NCI-H1417 treated with DMSO at 0.1 percent for 48 hours (cell line): ENCODE data around the gene PRM2.

Experiments
- DNase-seq: peaks from one replicate; lab custom pipeline; 2025; lab: John Stamatoyannopoulos, UW

The PRM2 gene

DNA sequence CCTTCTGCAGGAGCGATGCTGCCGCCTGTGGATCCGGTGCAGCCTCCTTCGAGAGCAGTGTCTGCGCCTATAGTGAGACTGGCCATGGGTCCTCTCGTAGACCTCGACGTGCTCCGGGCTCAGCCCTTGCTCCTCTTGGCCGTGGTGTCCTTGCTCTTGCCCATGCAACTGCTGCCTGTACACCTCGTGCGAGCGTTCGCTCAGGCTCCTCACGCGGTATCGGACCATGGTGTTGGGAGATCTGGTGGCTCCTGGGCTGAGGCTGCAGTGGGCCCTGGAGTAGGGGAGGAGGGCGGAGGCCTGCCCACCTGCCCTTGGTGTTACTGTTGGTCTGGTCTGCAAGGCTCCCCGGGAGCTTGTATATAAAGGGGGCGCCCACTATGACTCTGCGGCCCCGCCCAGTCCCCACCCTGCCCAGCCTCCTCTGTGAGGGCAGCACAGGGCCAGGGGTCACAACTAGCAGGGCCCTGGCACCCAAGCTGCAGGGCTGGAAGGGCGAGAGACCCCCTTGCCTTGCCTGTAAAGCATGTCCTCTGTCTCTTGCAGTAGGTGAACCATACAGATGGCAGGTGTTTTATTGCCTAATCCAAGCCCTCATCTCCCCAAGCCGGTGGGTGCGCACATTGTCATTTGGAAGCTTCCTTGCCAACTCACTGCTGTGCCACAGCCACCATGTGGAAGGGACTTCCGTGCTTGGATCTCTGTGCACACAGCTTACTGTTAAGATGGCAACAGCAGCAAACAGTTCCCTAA is at the start of gene PRM2:
Gene PRM2, minus strand, starts transcription at position 338 of the 753 bp plus-strand sequence. Its CDS starts 110 bp downstream, at position 228.
- DNase-seq = no peak

DNA sequence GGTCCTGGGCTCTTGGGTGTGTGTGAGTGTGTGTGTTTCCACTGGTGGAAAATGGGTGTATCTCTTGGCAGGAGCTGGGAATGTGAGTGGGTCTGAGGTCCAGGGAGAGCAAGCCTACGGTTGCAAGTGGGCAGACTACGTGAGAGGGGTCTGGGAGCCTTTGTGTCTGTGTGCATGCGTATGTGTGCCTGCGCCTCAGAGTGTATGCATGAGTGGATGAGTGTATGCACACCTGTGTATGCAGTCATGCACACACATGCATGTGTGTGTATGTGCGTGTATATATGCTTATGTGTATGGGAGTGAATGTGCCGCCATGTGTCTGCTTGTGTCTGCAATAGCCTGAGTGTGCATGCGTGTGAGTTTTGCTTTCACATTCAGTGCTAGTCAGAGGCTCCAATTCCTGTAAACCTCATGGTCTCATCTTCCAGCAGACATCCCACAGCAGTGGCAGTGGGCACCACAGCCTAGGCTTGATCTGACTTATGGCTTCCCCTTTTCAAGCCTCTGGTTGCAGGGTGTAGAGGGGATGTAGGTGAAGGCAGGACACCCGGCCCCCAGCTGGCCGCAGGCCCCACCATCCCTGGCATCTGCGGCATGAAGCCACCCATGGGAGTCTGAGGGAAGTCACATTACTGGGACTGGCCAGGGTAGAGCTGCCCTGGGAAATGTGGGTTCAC is 49.3 kb upstream of the PRM2 start:
- DNase-seq = no peak

- DNase-seq = no peak
Measured at GRCh38 chr16:11323551-11324336, 47.5 kb upstream of the PRM2 start.

DNA sequence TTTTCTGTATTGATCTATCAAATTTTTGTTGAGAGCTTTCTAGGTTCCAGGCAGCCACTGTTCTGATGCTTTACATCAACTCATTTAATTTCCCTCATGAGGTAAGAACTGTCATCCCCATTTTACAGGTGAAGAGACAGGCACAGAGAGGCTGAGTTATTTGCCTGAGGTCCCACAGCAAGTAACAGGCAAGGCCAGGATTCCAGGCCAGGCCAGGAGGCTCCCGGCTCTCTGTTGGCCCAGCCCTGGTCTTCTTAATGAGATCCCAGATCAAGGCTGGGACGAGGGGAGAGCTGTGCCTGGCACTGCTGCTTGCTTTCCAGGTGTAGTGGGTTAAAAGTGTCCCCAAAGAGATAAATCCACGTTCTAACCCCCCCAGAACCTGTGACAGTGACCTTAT is 46.5 kb upstream of the PRM2 start:
- no peak for DNase-seq

- no peak for DNase-seq
Measured at GRCh38 chr16:11321662-11322061, 45.4 kb upstream of the PRM2 start.

DNA sequence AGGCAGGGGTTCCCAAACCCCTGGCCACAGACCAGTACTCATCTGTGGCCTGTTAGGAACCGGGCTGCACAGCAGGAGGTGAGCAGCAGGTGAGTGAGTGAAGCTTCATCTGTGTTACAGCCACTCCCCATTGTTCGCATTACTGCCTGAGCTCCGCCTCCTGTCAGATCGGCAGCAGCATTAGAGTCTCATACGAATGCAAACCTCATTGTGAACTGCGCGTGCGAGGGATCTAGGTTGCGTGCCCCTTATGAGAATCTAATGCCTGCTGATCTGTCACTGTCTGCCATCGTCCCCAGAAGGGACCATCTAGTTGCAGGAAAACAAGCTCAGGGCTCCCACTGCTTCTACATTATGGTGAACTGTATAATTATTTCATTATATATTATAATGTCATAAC is 43.9 kb upstream of the PRM2 start:
- DNase-seq = no peak

DNA sequence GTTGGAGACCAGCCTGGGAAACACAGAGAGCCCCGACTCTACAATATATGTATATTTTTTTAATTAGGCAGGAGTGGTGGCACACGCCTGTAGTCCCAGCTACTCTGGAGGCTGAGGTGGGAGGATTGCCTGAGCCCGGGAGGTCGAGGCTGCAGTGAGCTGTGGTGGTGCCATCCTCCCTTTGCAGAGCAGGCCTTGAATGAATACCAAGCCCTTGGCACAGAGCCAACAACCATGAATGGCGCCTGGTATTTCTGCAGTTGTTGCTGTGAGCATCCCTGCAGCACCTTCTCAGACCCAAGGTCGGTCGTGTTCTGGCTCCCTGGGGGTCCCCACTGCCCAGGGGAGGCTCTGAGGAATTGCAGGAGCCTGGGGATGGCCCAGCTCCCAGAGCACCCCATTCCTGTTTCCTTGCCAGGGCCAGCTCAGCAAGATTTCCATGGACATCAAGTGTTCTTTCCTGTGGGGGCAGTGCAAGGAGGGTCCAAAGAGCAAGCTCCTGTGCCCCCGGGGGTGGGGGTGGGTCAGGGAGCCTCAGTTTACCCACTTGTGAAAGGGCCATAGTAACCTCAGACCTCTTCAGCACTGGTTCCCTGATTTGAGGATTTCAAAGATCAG is 43.4 kb upstream of the PRM2 start:
- DNase-seq = no peak

- DNase-seq = no peak
Measured at GRCh38 chr16:11318817-11319216, 42.5 kb upstream of the PRM2 start.

DNA sequence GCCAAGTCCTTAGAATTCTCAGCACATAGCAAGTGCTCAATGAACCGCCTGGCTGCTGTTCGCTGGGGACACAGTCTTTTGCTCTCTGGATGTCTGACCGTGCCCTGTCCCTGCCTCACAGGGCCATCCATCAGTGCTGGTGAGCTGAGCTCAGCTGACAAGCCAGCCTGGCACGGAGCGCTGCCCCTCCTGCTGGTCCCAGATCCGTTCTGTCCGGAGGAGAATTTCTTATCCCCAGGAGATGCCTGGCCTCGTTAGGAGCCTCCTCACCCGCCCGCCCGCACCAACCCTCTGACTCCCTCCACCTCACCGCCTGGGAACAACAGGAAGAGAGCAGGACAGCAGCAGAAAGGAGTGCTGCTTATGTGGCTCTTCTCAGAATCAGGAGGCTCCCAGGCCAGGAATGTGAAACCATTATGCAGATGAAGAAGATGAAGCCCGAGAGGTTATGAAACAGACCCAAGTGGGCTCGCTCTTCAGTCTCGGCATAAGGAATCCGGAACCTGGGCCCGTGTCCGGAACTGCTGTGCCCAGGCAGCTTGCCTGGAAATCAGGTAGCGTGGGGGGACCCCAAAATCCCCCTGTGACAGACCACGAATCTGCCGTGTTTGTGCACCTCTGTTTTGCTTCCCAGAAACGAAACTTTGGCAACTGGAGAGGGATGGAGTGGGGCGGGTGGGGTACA is 40.2 kb upstream of the PRM2 start:
- no peak for DNase-seq

DNA sequence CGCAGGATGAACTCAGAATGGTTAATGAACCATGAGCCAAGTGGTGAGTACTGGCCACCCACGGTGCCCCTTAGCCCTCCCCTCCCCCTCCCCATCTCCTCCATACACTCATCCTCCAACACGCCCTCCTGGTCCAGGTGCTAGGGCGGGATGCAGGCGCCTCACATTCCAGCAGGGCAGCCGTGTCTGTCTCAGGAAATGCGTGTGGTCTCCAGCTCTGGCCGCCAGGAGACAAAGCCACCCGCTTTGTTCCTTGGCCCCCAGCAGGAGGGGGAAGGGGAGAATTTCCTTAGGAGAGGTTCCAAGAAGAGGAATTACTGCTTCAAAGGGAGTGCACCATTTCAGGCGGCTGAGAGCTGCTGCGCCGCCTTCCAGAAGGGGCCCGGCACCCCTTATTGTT is 39.2 kb upstream of the PRM2 start:
- no peak for DNase-seq

- no peak for DNase-seq
Measured at GRCh38 chr16:11314309-11314894, 38.1 kb upstream of the PRM2 start.

- no peak for DNase-seq
Measured at GRCh38 chr16:11313493-11314308, 37.4 kb upstream of the PRM2 start.

- DNase-seq = no peak
Measured at GRCh38 chr16:11312718-11313492, 36.6 kb upstream of the PRM2 start.

- DNase-seq = no peak
Measured at GRCh38 chr16:11310997-11311561, 34.8 kb upstream of the PRM2 start.

DNA sequence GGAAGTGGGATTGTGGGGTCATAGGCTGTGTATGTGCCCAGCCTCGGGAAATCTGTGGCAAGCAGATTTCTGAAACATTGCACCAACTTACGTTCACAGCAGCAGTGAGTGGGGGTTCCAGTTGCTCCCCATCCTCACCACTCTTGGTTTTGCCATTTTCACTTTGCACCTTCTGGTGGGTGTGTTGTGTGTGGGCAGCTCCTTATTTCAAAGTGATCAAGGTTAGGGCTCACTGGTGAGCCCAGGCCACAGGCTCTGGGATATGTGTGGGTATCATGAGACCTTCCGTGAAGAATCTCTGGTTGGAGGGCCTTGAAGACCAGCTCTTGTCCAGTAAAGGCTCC is 34.3 kb upstream of the PRM2 start:
- no peak for DNase-seq

- DNase-seq = no peak
Measured at GRCh38 chr16:11309895-11310633, 33.8 kb upstream of the PRM2 start.

- DNase-seq = no peak
Measured at GRCh38 chr16:11308493-11309283, 32.4 kb upstream of the PRM2 start.
